GM23338 (cell line): ENCODE results near the gene MCM3AP. TPM values are rescaled to one million over a fixed set of nuclear protein-coding genes. Genes with fewer than 3 reads are reported as not detected.
"Not testable (repeated sequence)": the region's sequence is repeated elsewhere in the genome, so short reads cannot be mapped to it uniquely, and the experiment has no call there.

ENCODE experiments used
- ATAC-seq: fragments of 200-7000 bp; cut with Tn5 transposase; 3 replicates; pipeline ENCODE4 v1.9.1; 2020
- DNase-seq: peaks from one replicate; pipeline ENCODE4 v3.0.0-alpha.2; 2015; ENCODE audit warnings: low spot score
- H2AFZ ChIP-seq: fragments of 200-600 bp; sonication (generic); 2 replicates; pipeline ENCODE4 v1.8.0; 2016; ENCODE audit warnings: antibody characterized with exemption, mild to moderate bottlenecking, moderate library complexity
- H3F3A ChIP-seq: fragments of 200-600 bp; sonication (generic); replicated peaks from 2 replicates; pipeline ENCODE4 v1.8.0; 2017; ENCODE audit warnings: antibody characterized with exemption, mixed run types, low read depth
- H3K27ac ChIP-seq: fragments of 200-600 bp; sonication (generic); 2 replicates; pipeline ENCODE4 v1.6.1; 2016; ENCODE audit warnings: low read depth
- H3K27me3 ChIP-seq: fragments of 200-600 bp; sonication (generic); 2 replicates; pipeline ENCODE4 v1.8.0; 2016; ENCODE audit warnings: mild to moderate bottlenecking, mixed run types, moderate library complexity; ENCODE audit not compliant: insufficient read depth
- H3K36me3 ChIP-seq: fragments of 200-600 bp; sonication (generic); 2 replicates; pipeline ENCODE4 v1.8.0; 2016; ENCODE audit warnings: mild to moderate bottlenecking; ENCODE audit not compliant: insufficient read depth
- H3K4me1 ChIP-seq: fragments of 200-600 bp; sonication (generic); 2 replicates; pipeline ENCODE4 v1.8.0; 2016; ENCODE audit warnings: mild to moderate bottlenecking, moderate library complexity; ENCODE audit not compliant: insufficient read depth
- H3K4me2 ChIP-seq: fragments of 200-600 bp; sonication (generic); 2 replicates; pipeline ENCODE4 v1.7.1; 2017; ENCODE audit warnings: mixed run types
- H3K4me3 ChIP-seq: fragments of 200-600 bp; sonication (generic); 2 replicates; pipeline ENCODE4 v1.6.1; 2016; ENCODE audit warnings: mixed run types
- H3K79me2 ChIP-seq: fragments of 200-600 bp; sonication (generic); replicated peaks from 2 replicates; pipeline ENCODE4 v1.8.0; 2017; ENCODE audit warnings: mild to moderate bottlenecking; ENCODE audit not compliant: insufficient read depth
- H3K9me2 ChIP-seq: fragments of 200-600 bp; sonication (generic); 2 replicates; pipeline ENCODE4 v1.8.0; 2017; ENCODE audit not compliant: insufficient read depth
- H4K20me1 ChIP-seq: fragments of 200-600 bp; sonication (generic); replicated peaks from 2 replicates; pipeline ENCODE4 v1.8.0; 2017; ENCODE audit warnings: mild to moderate bottlenecking; ENCODE audit not compliant: insufficient read depth
- H3K27ac Mint-ChIP-seq: 2 replicates; pipeline ENCODE4 v1.8.0; 2020; ENCODE audit warnings: inconsistent platforms, mild to moderate bottlenecking, moderate library complexity, mixed read lengths
- H3K27me3 Mint-ChIP-seq: 3 replicates; pipeline ENCODE4 v1.8.0; 2022; ENCODE audit warnings: low read depth, mild to moderate bottlenecking, moderate library complexity, mixed read lengths, inconsistent platforms; ENCODE audit not compliant: insufficient read depth, poor library complexity
- H3K36me3 Mint-ChIP-seq: 3 replicates; pipeline ENCODE4 v1.8.0; 2021; ENCODE audit warnings: low read depth, mild to moderate bottlenecking, inconsistent platforms, moderate library complexity, mixed read lengths
- H3K4me1 Mint-ChIP-seq: 3 replicates; pipeline ENCODE4 v1.8.0; 2020; ENCODE audit warnings: mild to moderate bottlenecking, inconsistent platforms, mixed read lengths
- H3K4me3 Mint-ChIP-seq: 3 replicates; pipeline ENCODE4 v1.8.0; 2021; ENCODE audit warnings: moderate library complexity, mild to moderate bottlenecking, inconsistent platforms, mixed read lengths
- H3K9me3 Mint-ChIP-seq: 3 replicates; pipeline ENCODE4 v1.8.0; 2020; ENCODE audit warnings: moderate library complexity, mild to moderate bottlenecking, inconsistent platforms, mixed read lengths
- CTCF ChIP-seq, 2 experiments: fragments of 200-600 bp in 1 of 2; sonication (generic) in 1 of 2; conservative IDR thresholded peaks; 2 replicates each; pipeline versions ENCODE4 v1.5.1 to v1.6.1; 2016 to 2017; ENCODE audit warnings: antibody characterized with exemption in 2 of 2, low read depth in 2 of 2, mild to moderate bottlenecking in 2 of 2, moderate library complexity in 1 of 2
- EZH2phosphoT487 ChIP-seq: fragments of 200-600 bp; sonication (generic); IDR thresholded peaks from one replicate; pipeline ENCODE4 v1.8.1; 2018; ENCODE audit warnings: antibody characterized with exemption; ENCODE audit not compliant: unreplicated experiment
- POLR2AphosphoS5 ChIP-seq: IDR thresholded peaks from 2 replicates; pipeline ENCODE4 v1.6.1; 2016; ENCODE audit warnings: antibody characterized with exemption, low read depth
- REST ChIP-seq: IDR thresholded peaks from one replicate; pipeline ENCODE4 v1.6.1; 2018; ENCODE audit warnings: antibody characterized with exemption; ENCODE audit not compliant: unreplicated experiment
- STAT1 ChIP-seq: IDR thresholded peaks from one replicate; pipeline ENCODE4 v1.6.1; 2016; ENCODE audit warnings: antibody characterized with exemption; ENCODE audit not compliant: unreplicated experiment
- ZNF331 ChIP-seq: fragments of 250-450 bp; sonication (Bioruptor Pico); IDR thresholded peaks from 2 replicates; pipeline ENCODE4 v1.5.0; 2020; ENCODE audit warnings: low read depth, mild to moderate bottlenecking, moderate library complexity
- polyA plus RNA-seq: library from polyadenylated mRNA; unstranded; fragments of >200 nt; fragmentation: Nextera tagmentation; extraction: Ambion mirVana; gene quantifications from 2 replicates; pipeline ENCODE4 v1.2.1, GENCODE V29; 2016
- total RNA-seq: library from RNA; depleted of rRNA; stranded (reverse); fragments of >200 nt; shearing (Covaris generic); gene quantifications from 2 replicates; pipeline ENCODE4 v1.2.3, GENCODE V29; 2014
- TF ChIP-seq, protein P1 (sequence below): IDR thresholded peaks from 2 replicates; pipeline ENCODE4 v1.6.1; 2016; ENCODE audit warnings: antibody characterized with exemption

MCM3AP gene
- total and polyA plus RNA-seq, 2 experiments from 2014 or later, result 39.2 to 123 TPM

GRCh38 chr21:46200877-46201803, 84.3 kb downstream of the MCM3AP start:
- peaks cover 70% of the 10 kb centered on the region for H3K36me3 Mint-ChIP-seq

DNA sequence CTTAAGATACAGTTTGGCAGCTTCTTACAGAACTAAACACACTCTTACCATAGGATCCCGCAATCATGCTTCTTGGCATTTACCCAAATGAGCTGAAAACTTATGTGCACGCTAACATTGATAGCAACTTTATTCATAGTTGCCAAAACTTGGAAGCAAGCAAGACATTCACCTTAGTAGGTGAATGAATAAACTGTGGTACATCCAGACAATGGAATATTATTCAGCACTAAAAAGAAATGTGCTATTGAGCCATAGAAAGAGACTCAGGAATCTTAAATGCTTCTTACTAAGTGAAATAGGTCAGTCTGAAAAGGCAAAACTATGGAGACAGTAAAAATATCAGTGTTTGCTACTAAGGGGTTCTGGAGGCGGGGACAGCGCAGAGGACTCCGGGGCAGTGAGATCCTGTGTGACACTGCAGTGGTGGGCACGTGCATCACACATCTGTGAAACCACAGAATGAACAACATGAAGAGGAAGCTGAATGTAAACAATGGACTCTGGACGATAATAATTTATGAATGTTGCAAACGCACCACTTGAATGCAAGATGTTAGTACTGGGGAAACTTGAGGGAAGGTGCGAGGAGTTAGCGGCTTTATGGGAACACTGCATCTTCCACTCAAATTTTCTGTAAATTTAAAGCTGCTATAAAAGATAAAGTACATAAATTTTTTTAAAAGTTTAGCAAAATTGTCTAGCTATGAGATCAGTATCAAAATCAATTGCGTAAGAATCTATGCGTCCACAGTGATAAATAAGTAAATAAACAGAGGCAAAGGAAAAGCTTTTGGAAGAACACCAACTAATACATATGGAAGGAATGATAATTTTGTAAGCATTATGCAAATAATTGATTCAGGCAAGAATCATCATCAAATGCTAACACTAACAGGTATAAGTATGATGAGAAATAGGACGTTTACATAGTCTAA, 85.7 kb downstream of the MCM3AP start:
- ATAC-seq (no peak), DNase-seq (no peak)
- no peak overlapping the region for H3K4me3 Mint-ChIP-seq
- H3K9me2 ChIP-seq, result no peaks in the 10 kb centered on the region
- H3K36me3 ChIP-seq, result peaks cover 36% of the 10 kb centered on the region
- H3K27ac Mint-ChIP-seq, result no peak overlapping the region
- H2AFZ ChIP-seq, result no peak overlapping the region
- peaks cover 67% of the 10 kb centered on the region for H3K36me3 Mint-ChIP-seq
- no peak overlapping the region for H3K27ac ChIP-seq
- H3K79me2 ChIP-seq, result peaks cover 21% of the 10 kb centered on the region
- H4K20me1 ChIP-seq, result peaks cover 20% of the 10 kb centered on the region
- H3K4me2 ChIP-seq, result no peak overlapping the region
- peaks cover 4% of the 10 kb centered on the region; the same call in 2 of the 3 replicates for H3K4me1 Mint-ChIP-seq
- H3F3A ChIP-seq, result peaks cover 3% of the 10 kb centered on the region; the same call in 1 of the 2 replicates
- H3K4me1 ChIP-seq, result no peaks in the 10 kb centered on the region
- H3K4me3 ChIP-seq, result no peak overlapping the region
- TF ChIP-seq POLR2AphosphoS5 (no peak), EZH2phosphoT487 (no peak), REST (no peak), CTCF (conservative IDR thresholded peaks at IDR 0.05; ENCODE audit: low read depth in 2 of 2) (no peak), STAT1 (no peak), ZNF331 (CRISPR knock-in tag) (no peak)
- TF ChIP-seq, protein P1, sequence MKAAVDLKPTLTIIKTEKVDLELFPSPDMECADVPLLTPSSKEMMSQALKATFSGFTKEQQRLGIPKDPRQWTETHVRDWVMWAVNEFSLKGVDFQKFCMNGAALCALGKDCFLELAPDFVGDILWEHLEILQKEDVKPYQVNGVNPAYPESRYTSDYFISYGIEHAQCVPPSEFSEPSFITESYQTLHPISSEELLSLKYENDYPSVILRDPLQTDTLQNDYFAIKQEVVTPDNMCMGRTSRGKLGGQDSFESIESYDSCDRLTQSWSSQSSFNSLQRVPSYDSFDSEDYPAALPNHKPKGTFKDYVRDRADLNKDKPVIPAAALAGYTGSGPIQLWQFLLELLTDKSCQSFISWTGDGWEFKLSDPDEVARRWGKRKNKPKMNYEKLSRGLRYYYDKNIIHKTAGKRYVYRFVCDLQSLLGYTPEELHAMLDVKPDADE, result no peak
- H3K27me3 ChIP-seq, result no peaks in the 10 kb centered on the region
- H3K27me3 Mint-ChIP-seq, result peaks cover 2% of the 10 kb centered on the region
- H3K9me3 Mint-ChIP-seq, result no peaks in the 10 kb centered on the region

More at GRCh38 chr21:46200877-46201803, 84.3 kb downstream of the MCM3AP start:
- not testable (repeated sequence) for H3K4me1 Mint-ChIP-seq, H3K27ac ChIP-seq, H3K27me3 Mint-ChIP-seq, DNase-seq, H3K9me2 ChIP-seq, H3F3A ChIP-seq, H3K9me3 Mint-ChIP-seq, H3K4me3 Mint-ChIP-seq, H3K4me1 ChIP-seq, H3K27me3 ChIP-seq, H2AFZ ChIP-seq, ATAC-seq, H3K27ac Mint-ChIP-seq, H3K4me2 ChIP-seq, H3K4me3 ChIP-seq
- Histone ChIP-seq H4K20me1 (peaks cover 20% of the 10 kb centered on the region), H3K36me3 (peaks cover 43% of the 10 kb centered on the region), H3K79me2 (peaks cover 21% of the 10 kb centered on the region)
